MCF 10A (cell line): Measurements from ENCODE around the gene DTWD1. TPM values are rescaled to one million over a fixed set of nuclear protein-coding genes. Genes with fewer than 3 reads are reported as not detected.
"Not testable (repeated sequence)": the region's sequence is repeated elsewhere in the genome, so short reads cannot be mapped to it uniquely, and the experiment has no call there.

Experiments
- BruUV-seq: library from RNA; stranded (reverse); fragments of 400-500 nt; replicated peaks from 2 replicates; lab custom pipeline; 2021; lab: Mats Ljungman, UMichigan
- CTCF ChIA-PET: fragments of 300-600 bp; sonication (Branson Sonifier 250); formaldehyde crosslinking; extraction: SDS; loops from one replicate; lab custom pipeline; 2021; ENCODE audit warnings: antibody characterized with exemption, inconsistent platforms; lab: Yijun Ruan, JAX
- POLR2A ChIA-PET: fragments of 300-600, 350-650 bp; sonication (Branson Sonifier 250); formaldehyde crosslinking; extraction: SDS; loops from one replicate; lab custom pipeline; 2020; ENCODE audit warnings: antibody characterized with exemption, inconsistent platforms; lab: Yijun Ruan, JAX
- DNase-seq: peaks from one replicate; pipeline ENCODE4 v3.0.0-alpha.2; 2018; ENCODE audit not compliant: unreplicated experiment
- H3K27ac Mint-ChIP-seq: one replicate; pipeline ENCODE4 v1.8.0; 2022; ENCODE audit warnings: mild to moderate bottlenecking, low read depth, mixed read lengths; ENCODE audit not compliant: unreplicated experiment
- H3K27me3 Mint-ChIP-seq: one replicate; pipeline ENCODE4 v1.8.0; 2022; ENCODE audit warnings: mixed read lengths; ENCODE audit not compliant: insufficient read depth, unreplicated experiment
- H3K36me3 Mint-ChIP-seq: one replicate; pipeline ENCODE4 v1.8.0; 2022; ENCODE audit warnings: mild to moderate bottlenecking, moderate library complexity, mixed read lengths; ENCODE audit not compliant: insufficient read depth, unreplicated experiment
- H3K4me1 Mint-ChIP-seq: one replicate; pipeline ENCODE4 v1.8.0; 2022; ENCODE audit warnings: mixed read lengths; ENCODE audit not compliant: insufficient read depth, unreplicated experiment
- H3K4me3 Mint-ChIP-seq: one replicate; pipeline ENCODE4 v1.8.0; 2022; ENCODE audit warnings: mild to moderate bottlenecking, moderate library complexity, mixed read lengths; ENCODE audit not compliant: unreplicated experiment
- H3K9me3 Mint-ChIP-seq: one replicate; pipeline ENCODE4 v1.8.0; 2022; ENCODE audit warnings: mixed read lengths; ENCODE audit not compliant: unreplicated experiment
- CTCF ChIP-seq: fragments of 200-600 bp; IDR thresholded peaks from one replicate; pipeline ENCODE4 v1.8.0; 2022; ENCODE audit warnings: antibody characterized with exemption, mild to moderate bottlenecking; ENCODE audit not compliant: unreplicated experiment
- intact Hi-C: fragments of 100-400 bp; cut with micrococcal nuclease; formaldehyde crosslinking; loops from 2 replicates; pipeline ENCODE4 v1.14.1; 2022
- total RNA-seq: library from RNA; stranded (reverse); gene quantifications from 2 replicates; pipeline ENCODE4 v1.2.3, GENCODE V29; 2022

DTWD1 gene
- total RNA-seq, 1 experiment from 2014 or later = 31.0 TPM

GRCh38 chr15:49696433-49696832, 75.6 kb downstream of the DTWD1 start:
- no peaks in the 10 kb centered on the region for H3K27me3 Mint-ChIP-seq
- no TSS peak for BruUV-seq
- H3K36me3 Mint-ChIP-seq = no peaks in the 10 kb centered on the region
- intact Hi-C loops = no loop called here
- TF ChIP-seq CTCF = no peak
- peak; percentile 13 for DNase-seq
- POLR2A ChIA-PET = interaction anchor here (0.6 to 1.0 kb wide), 2 partner anchors 76 to 359 kb away, joined by 3 read pairs; partner anchors contain the start of genes DTWD1 and FAM227B
- H3K9me3 Mint-ChIP-seq = no peaks in the 10 kb centered on the region
- H3K4me1 Mint-ChIP-seq = no peaks in the 10 kb centered on the region
- H3K27ac Mint-ChIP-seq = no peak overlapping the region
- CTCF ChIA-PET = no interaction called here
- no peak overlapping the region for H3K4me3 Mint-ChIP-seq

GRCh38 chr15:49697121-49697520, 76.3 kb downstream of the DTWD1 start:
- Mint-ChIP-seq H3K4me3 (no peak overlapping the region), H3K36me3 (no peaks in the 10 kb centered on the region), H3K27ac (no peak overlapping the region), H3K4me1 (no peaks in the 10 kb centered on the region), H3K27me3 (no peaks in the 10 kb centered on the region), H3K9me3 (no peaks in the 10 kb centered on the region)
- BruUV-seq = no TSS peak
- no peak for DNase-seq
- ChIA-PET POLR2A (interaction anchor here (0.6 to 1.3 kb wide), 3 partner anchors 8 to 358 kb away, joined by 3 to 4 read pairs (median 3); no protein-coding TSS in a partner anchor), CTCF (no interaction called here)
- no peak for TF ChIP-seq CTCF
- intact Hi-C loops = no loop called here

GRCh38 chr15:49702982-49703381, 82.1 kb downstream of the DTWD1 start:
- H3K4me3 Mint-ChIP-seq, BruUV-seq, H3K4me1 Mint-ChIP-seq, H3K9me3 Mint-ChIP-seq, CTCF ChIA-PET, H3K36me3 Mint-ChIP-seq, DNase-seq, H3K27ac Mint-ChIP-seq, POLR2A ChIA-PET, H3K27me3 Mint-ChIP-seq, intact Hi-C loops: not testable (repeated sequence)

Other genes with a start within 250 kb of the DTWD1 start
- 0.05 and 0.21 TPM in 2 replicates for gene FGF7, start 197.8 kb upstream of the DTWD1 start, total RNA-seq
- 5.8 and 6.4 TPM in 2 replicates for gene FAM227B, start 230 bp upstream of the DTWD1 start, total RNA-seq